ENCODE data around the gene NACC2. TPM values are rescaled to one million over a fixed set of nuclear protein-coding genes. Genes with fewer than 3 reads are reported as not detected.

The NACC2 gene
- polyA plus RNA-seq, 1 of the 3 experiments (the other 2 are of a cell fraction): 22.1 TPM

DNA sequence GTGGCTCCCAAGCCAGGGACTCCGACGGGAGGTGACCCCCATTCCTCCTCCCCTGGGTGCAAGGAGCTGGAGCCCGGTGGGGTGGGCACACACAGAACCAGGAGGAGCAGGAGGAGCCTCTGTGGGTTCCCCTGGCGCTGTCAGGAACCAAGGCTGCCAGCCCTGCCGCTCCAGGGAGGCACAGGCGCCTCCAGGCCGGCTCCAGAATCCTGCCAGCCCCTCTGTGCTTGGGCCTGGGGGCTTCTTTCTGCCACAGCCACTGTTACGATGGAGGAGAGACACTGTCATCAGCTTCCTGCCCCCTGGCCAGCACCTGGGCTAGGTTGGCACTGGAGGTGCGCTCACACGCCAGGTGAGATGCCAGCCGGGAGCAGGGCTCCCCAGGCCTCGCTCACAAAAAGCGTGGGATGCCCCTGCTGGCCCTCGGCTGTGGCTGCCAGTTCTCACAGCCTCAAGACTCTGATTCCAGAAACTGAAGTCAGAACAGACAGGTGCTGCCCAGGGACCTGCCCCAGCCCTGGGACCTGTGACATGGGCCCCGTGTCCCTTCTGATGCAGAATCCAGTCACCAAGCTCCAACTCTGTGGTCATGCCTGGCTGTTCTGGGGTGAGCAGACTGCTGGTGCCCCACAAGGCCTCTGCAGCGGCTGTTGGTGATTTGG lies 96.5 kb downstream of the NACC2 start:
- H3K4me1 ChIP-seq (ENCODE audit: control insufficient read depth in 1 of 2, insufficient read depth in 2 of 2, low read depth in 1 of 2, low read length in 1 of 2): peaks cover 0 to 33% of the 10 kb centered on the region in 2 experiments; a peak in 2 of 4 replicates
- no peak overlapping the region for H2AFZ ChIP-seq (ENCODE audit: low read depth)
- CTCF ChIA-PET: interaction anchor here (0.6 to 2.0 kb wide), 4 partner anchors 10 to 559 kb away, joined by 3 to 4 read pairs (median 3); no protein-coding TSS in a partner anchor
- H3F3A ChIP-seq (replicated peaks; ENCODE audit: insufficient read depth): peaks cover 7% of the 10 kb centered on the region
- no peak overlapping the region for H3K4me3 ChIP-seq (ENCODE audit: low read depth in 2 of 2, low read length in 1 of 2)
- H3K9me2 ChIP-seq: no peaks in the 10 kb centered on the region
- no peaks in the 10 kb centered on the region for H4K20me1 ChIP-seq (ENCODE audit: insufficient read depth)
- no peak overlapping the region for H3K9ac ChIP-seq
- no peak overlapping the region for H3K27ac ChIP-seq (ENCODE audit: low read depth in 2 of 2, low read length in 1 of 2)
- POLR2A ChIA-PET: no interaction called here
- H3K9me3 ChIP-seq: no peaks in the 10 kb centered on the region
- no peaks in the 10 kb centered on the region for H3K27me3 ChIP-seq (ENCODE audit: insufficient read depth)
- H3K36me3 ChIP-seq (replicated peaks in 1 of 2; ENCODE audit: control insufficient read depth in 1 of 2, insufficient read depth in 2 of 2, low read length in 1 of 2): no peaks in the 10 kb centered on the region
- H3K79me2 ChIP-seq (ENCODE audit: insufficient read depth): no peaks in the 10 kb centered on the region
- DNase-seq: no peak
- WGBS (ENCODE audit: low lambda C conversion rate): 85% methylated on average over 4 of the region's 16 CpGs
- TF ChIP-seq, protein P1, sequence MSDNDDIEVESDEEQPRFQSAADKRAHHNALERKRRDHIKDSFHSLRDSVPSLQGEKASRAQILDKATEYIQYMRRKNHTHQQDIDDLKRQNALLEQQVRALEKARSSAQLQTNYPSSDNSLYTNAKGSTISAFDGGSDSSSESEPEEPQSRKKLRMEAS (IDR thresholded peaks at IDR 0.05; ENCODE audit: low read depth): no peak
- no peak overlapping the region for H3K4me2 ChIP-seq

DNA sequence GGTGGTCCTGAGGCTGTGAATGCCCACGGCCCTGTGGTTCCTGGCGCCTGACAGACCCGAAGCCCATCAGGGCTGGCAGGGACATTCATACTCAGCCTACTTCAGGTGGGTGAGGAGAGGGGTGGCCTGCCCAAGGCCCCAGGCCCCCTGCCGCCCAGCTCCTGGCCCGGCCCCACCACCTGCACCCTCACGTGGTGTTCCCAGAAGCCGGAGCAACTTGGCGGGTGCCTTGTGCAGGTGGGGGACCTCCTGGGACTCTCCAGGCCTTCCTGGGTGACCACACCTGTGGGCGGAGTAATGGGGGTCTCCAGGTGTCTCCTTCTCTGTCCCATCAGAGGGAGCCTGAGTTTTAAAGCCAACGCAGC lies 97.1 kb downstream of the NACC2 start:
- Histone ChIP-seq H3K9me3 (no peaks in the 10 kb centered on the region), H3K27me3 (ENCODE audit: insufficient read depth) (no peaks in the 10 kb centered on the region), H3K9me2 (no peaks in the 10 kb centered on the region), H3K9ac (no peak overlapping the region), H3K4me2 (no peak overlapping the region), H4K20me1 (ENCODE audit: insufficient read depth) (no peaks in the 10 kb centered on the region), H2AFZ (ENCODE audit: low read depth) (no peak overlapping the region), H3K27ac (ENCODE audit: low read depth in 2 of 2, low read length in 1 of 2) (no peak overlapping the region), H3K4me1 (ENCODE audit: control insufficient read depth in 1 of 2, insufficient read depth in 2 of 2, low read depth in 1 of 2, low read length in 1 of 2) (peaks cover 4 to 33% of the 10 kb centered on the region in 2 experiments; a peak in 2 of 4 replicates), H3K79me2 (ENCODE audit: insufficient read depth) (no peaks in the 10 kb centered on the region), H3F3A (replicated peaks; ENCODE audit: insufficient read depth) (peaks cover 9% of the 10 kb centered on the region), H3K4me3 (ENCODE audit: low read depth in 2 of 2, low read length in 1 of 2) (no peak overlapping the region), H3K36me3 (replicated peaks in 1 of 2; ENCODE audit: control insufficient read depth in 1 of 2, insufficient read depth in 2 of 2, low read length in 1 of 2) (no peaks in the 10 kb centered on the region)
- ChIA-PET POLR2A (no interaction called here), CTCF (interaction anchor here (0.9 to 2.0 kb wide), 3 partner anchors 10 to 124 kb away, joined by 3 to 4 read pairs (median 3); no protein-coding TSS in a partner anchor)
- no peak for DNase-seq
- TF ChIP-seq NFIC (IDR thresholded peaks at IDR 0.05; ENCODE audit: borderline replicate concordance): no peak
- TF ChIP-seq EP300 (IDR thresholded peaks at IDR 0.05; ENCODE audit: borderline replicate concordance in 1 of 2, low read depth in 1 of 2, low read length in 1 of 2): no peak
- TF ChIP-seq RAD21 (IDR thresholded peaks at IDR 0.05; ENCODE audit: low read length): no peak
- TF ChIP-seq, protein P2, sequence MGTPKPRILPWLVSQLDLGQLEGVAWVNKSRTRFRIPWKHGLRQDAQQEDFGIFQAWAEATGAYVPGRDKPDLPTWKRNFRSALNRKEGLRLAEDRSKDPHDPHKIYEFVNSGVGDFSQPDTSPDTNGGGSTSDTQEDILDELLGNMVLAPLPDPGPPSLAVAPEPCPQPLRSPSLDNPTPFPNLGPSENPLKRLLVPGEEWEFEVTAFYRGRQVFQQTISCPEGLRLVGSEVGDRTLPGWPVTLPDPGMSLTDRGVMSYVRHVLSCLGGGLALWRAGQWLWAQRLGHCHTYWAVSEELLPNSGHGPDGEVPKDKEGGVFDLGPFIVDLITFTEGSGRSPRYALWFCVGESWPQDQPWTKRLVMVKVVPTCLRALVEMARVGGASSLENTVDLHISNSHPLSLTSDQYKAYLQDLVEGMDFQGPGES (IDR thresholded peaks at IDR 0.05; ENCODE audit: low read depth, low read length): no peak
- TF ChIP-seq REST (IDR thresholded peaks at IDR 0.05; ENCODE audit: low read depth, low read length): no peak
- no peak for TF ChIP-seq ELF1 (IDR thresholded peaks at IDR 0.05)
- TF ChIP-seq TAF1 (IDR thresholded peaks at IDR 0.05; ENCODE audit: borderline replicate concordance, low read depth, low read length): no peak
- no peak for TF ChIP-seq NRF1 (IDR thresholded peaks at IDR 0.05; ENCODE audit: low read depth, low read length)
- TF ChIP-seq ZBTB33 (IDR thresholded peaks at IDR 0.05; ENCODE audit: borderline replicate concordance, low read depth): no peak
- WGBS (ENCODE audit: low lambda C conversion rate): 80% methylated on average over 5 of the region's 10 CpGs
